HepG2 (cell line): ENCODE results near the gene PLEKHA3. TPM values are rescaled to one million over a fixed set of nuclear protein-coding genes. Genes with fewer than 3 reads are reported as not detected.

Source experiments
- ARID5B ChIP-seq: IDR thresholded peaks from 2 replicates; pipeline ENCODE4 v1.4.0; 2020; ENCODE audit warnings: mild to moderate bottlenecking, missing genetic modification reagents
- ELF4 ChIP-seq: sonication (generic); formaldehyde crosslinking; IDR thresholded peaks from 2 replicates; pipeline ENCODE4 v1.5.0; 2020; ENCODE audit warnings: missing genetic modification reagents, mild to moderate bottlenecking, moderate library complexity, borderline replicate concordance
- KLF15 ChIP-seq: sonication (generic); formaldehyde crosslinking; IDR thresholded peaks from 2 replicates; pipeline ENCODE4 v1.8.1; 2023; ENCODE audit warnings: borderline replicate concordance, mild to moderate bottlenecking, inconsistent platforms, missing genetic modification reagents, mixed read lengths
- POGK ChIP-seq: sonication (generic); formaldehyde crosslinking; conservative IDR thresholded peaks from 2 replicates; pipeline ENCODE4 v1.8.0; 2022; ENCODE audit warnings: mild to moderate bottlenecking, moderate library complexity, missing genetic modification reagents
- POLR2AphosphoS5 ChIP-seq: IDR thresholded peaks from 2 replicates; pipeline ENCODE4 v1.6.1; 2012; ENCODE audit warnings: low read depth, low read length
- SPEN ChIP-seq: sonication (generic); formaldehyde crosslinking; IDR thresholded peaks from 2 replicates; pipeline ENCODE4 v1.5.1; 2020; ENCODE audit warnings: low read depth, mild to moderate bottlenecking, missing genetic modification reagents
- THYN1 ChIP-seq: sonication (generic); formaldehyde crosslinking; IDR thresholded peaks from 2 replicates; pipeline ENCODE4 v1.8.1; 2023; ENCODE audit warnings: low read depth, mild to moderate bottlenecking, moderate library complexity, missing genetic modification reagents, borderline replicate concordance
- TOE1 ChIP-seq: sonication (generic); formaldehyde crosslinking; IDR thresholded peaks from 2 replicates; pipeline ENCODE4 v1.4.0; 2020; ENCODE audit warnings: mild to moderate bottlenecking, missing genetic modification reagents
- TSC22D2 ChIP-seq: sonication (generic); formaldehyde crosslinking; IDR thresholded peaks from 2 replicates; pipeline ENCODE4 v1.5.1; 2020; ENCODE audit warnings: missing genetic modification reagents, mild to moderate bottlenecking, borderline replicate concordance
- ZNF101 ChIP-seq: sonication (generic); formaldehyde crosslinking; IDR thresholded peaks from 2 replicates; pipeline ENCODE4 v1.4.0; 2020; ENCODE audit warnings: mild to moderate bottlenecking, low read depth, missing genetic modification reagents, borderline replicate concordance
- ZNF20 ChIP-seq: sonication (generic); formaldehyde crosslinking; IDR thresholded peaks from 2 replicates; pipeline ENCODE4 v1.4.0; 2020; ENCODE audit warnings: mild to moderate bottlenecking, moderate library complexity, missing genetic modification reagents
- ZNF253 ChIP-seq: sonication (generic); formaldehyde crosslinking; IDR thresholded peaks from 2 replicates; pipeline ENCODE4 v1.8.0; 2022; ENCODE audit warnings: mild to moderate bottlenecking, missing genetic modification reagents, borderline replicate concordance
- ZNF34 ChIP-seq: sonication (generic); formaldehyde crosslinking; IDR thresholded peaks from 2 replicates; pipeline ENCODE4 v1.4.0; 2020; ENCODE audit warnings: mild to moderate bottlenecking, missing genetic modification reagents, borderline replicate concordance
- ZNF562 ChIP-seq: sonication (generic); formaldehyde crosslinking; IDR thresholded peaks from 2 replicates; pipeline ENCODE4 v1.8.0; 2022; ENCODE audit warnings: missing genetic modification reagents, borderline replicate concordance
- ZNF563 ChIP-seq: sonication (generic); formaldehyde crosslinking; IDR thresholded peaks from 2 replicates; pipeline ENCODE4 v1.8.0; 2022; ENCODE audit warnings: mild to moderate bottlenecking, moderate library complexity, missing genetic modification reagents
- ZNF724P ChIP-seq: sonication (generic); formaldehyde crosslinking; IDR thresholded peaks from 2 replicates; pipeline ENCODE4 v1.8.0; 2022; ENCODE audit warnings: missing genetic modification reagents, borderline replicate concordance
- polyA plus RNA-seq, 8 experiments: library from polyadenylated mRNA; depleted of rRNA in 3 of 8; stranded (reverse) in 7 of 8; unstranded in 1 of 8; fragments of >200 nt; fragmentation: Illumina TruSeq in 4 of 8; extraction: Trizol in 4 of 8; gene quantifications; 2 replicates each; pipeline versions ENCODE4 v1.2.1 to v1.2.3, GENCODE V29; 2011 to 2016; ENCODE audit warnings: low read depth in 4 of 8, missing spikeins in 1 of 8, mixed read lengths in 1 of 8; ENCODE audit not compliant: insufficient read depth in 1 of 8
- total RNA-seq, 5 experiments: library from RNA; depleted of rRNA; stranded (reverse); fragments of >200 nt; fragmentation: Illumina TruSeq; extraction: Trizol; gene quantifications; 2 replicates each; pipeline ENCODE4 v1.2.3, GENCODE V29; 2016; ENCODE audit warnings: low read depth in 1 of 5
- TF ChIP-seq, protein P1 (sequence below): sonication (generic); formaldehyde crosslinking; IDR thresholded peaks from 2 replicates; pipeline ENCODE4 v1.4.0; 2020; ENCODE audit warnings: mild to moderate bottlenecking, missing genetic modification reagents
- TF ChIP-seq, protein P2 (sequence below): sonication (generic); formaldehyde crosslinking; IDR thresholded peaks from 2 replicates; pipeline ENCODE4 v1.4.0; 2020; ENCODE audit warnings: missing genetic modification reagents

Gene PLEKHA3
- total and polyA plus RNA-seq, 2 of the 13 experiments (the other 11 are each of a cell fraction or from before 2014, with no cell fraction given): 11.7 to 23.1 TPM

GRCh38 chr2:178480227-178481181, at the start of gene PLEKHA3 (continued):
- TF ChIP-seq POGK (CRISPR knock-in tag) (peak; percentile 70), ZNF101 (CRISPR knock-in tag) (0 out of 2 replicates have a peak, but pooled peaks have one; percentile 30), POLR2AphosphoS5 (peak; percentile 51), ZNF253 (CRISPR knock-in tag) (no peak), ZNF20 (CRISPR knock-in tag) (0 out of 2 replicates have a peak, but pooled peaks have one; percentile 25), THYN1 (CRISPR knock-in tag) (no peak), ZNF563 (CRISPR knock-in tag) (peak; percentile 93), TSC22D2 (no peak), ZNF34 (CRISPR knock-in tag) (no peak), ZNF724P (CRISPR knock-in tag) (peak; percentile 30; the same call in 1 of the 2 replicates), KLF15 (peak; percentile 60; the same call in 1 of the 2 replicates), ARID5B (CRISPR knock-in tag) (peak; percentile 74), ELF4 (CRISPR knock-in tag) (no peak), TOE1 (CRISPR knock-in tag) (no peak), SPEN (CRISPR knock-in tag) (peak; percentile 95), ZNF562 (no peak)
- TF ChIP-seq, protein P1, sequence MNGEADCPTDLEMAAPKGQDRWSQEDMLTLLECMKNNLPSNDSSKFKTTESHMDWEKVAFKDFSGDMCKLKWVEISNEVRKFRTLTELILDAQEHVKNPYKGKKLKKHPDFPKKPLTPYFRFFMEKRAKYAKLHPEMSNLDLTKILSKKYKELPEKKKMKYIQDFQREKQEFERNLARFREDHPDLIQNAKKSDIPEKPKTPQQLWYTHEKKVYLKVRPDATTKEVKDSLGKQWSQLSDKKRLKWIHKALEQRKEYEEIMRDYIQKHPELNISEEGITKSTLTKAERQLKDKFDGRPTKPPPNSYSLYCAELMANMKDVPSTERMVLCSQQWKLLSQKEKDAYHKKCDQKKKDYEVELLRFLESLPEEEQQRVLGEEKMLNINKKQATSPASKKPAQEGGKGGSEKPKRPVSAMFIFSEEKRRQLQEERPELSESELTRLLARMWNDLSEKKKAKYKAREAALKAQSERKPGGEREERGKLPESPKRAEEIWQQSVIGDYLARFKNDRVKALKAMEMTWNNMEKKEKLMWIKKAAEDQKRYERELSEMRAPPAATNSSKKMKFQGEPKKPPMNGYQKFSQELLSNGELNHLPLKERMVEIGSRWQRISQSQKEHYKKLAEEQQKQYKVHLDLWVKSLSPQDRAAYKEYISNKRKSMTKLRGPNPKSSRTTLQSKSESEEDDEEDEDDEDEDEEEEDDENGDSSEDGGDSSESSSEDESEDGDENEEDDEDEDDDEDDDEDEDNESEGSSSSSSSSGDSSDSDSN (CRISPR knock-in tag): peak; percentile 95
- TF ChIP-seq, protein P2, sequence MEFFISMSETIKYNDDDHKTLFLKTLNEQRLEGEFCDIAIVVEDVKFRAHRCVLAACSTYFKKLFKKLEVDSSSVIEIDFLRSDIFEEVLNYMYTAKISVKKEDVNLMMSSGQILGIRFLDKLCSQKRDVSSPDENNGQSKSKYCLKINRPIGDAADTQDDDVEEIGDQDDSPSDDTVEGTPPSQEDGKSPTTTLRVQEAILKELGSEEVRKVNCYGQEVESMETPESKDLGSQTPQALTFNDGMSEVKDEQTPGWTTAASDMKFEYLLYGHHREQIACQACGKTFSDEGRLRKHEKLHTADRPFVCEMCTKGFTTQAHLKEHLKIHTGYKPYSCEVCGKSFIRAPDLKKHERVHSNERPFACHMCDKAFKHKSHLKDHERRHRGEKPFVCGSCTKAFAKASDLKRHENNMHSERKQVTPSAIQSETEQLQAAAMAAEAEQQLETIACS (CRISPR knock-in tag): no peak
